Natural killer cell treated with Interleukin-12 subunit alpha and Interleukin-12 subunit beta and Interleukin-15 and Interleukin-18, amount 100 ng/mL, for 72 hours (primary cell): ENCODE data around the gene DNAAF8. TPM values are rescaled to one million over a fixed set of nuclear protein-coding genes. Genes with fewer than 3 reads are reported as not detected.
A peak's percentile ranks its signal among the peaks of the same experiment; 100 is the strongest.

Experiments used
- ATAC-seq, 2 donors: fragments of 150-1000 bp; cut with Tn5 transposase in 1 of 2; sonication (Bioruptor Pico), chemical (Tn5 transposase) in 1 of 2; 2 replicates each; pipeline ENCODE4 v1.10.0; 2021
- DNase-seq: peaks from one replicate; pipeline ENCODE4 v3.0.0; 2022; ENCODE audit warnings: low spot score
- H3K27ac Mint-ChIP-seq, 2 donors: 1 replicate in 1 of 2; 2 replicates in 1 of 2; pipeline ENCODE4 v1.8.0; 2022; ENCODE audit warnings: mixed read lengths in 2 of 2, mild to moderate bottlenecking in 1 of 2, moderate library complexity in 1 of 2
- H3K27me3 Mint-ChIP-seq, 2 donors: 1 replicate in 1 of 2; 2 replicates in 1 of 2; pipeline ENCODE4 v1.8.0; 2022; ENCODE audit warnings: mixed read lengths in 2 of 2
- H3K36me3 Mint-ChIP-seq: one replicate; pipeline ENCODE4 v1.8.0; 2022; ENCODE audit warnings: mixed read lengths
- H3K4me1 Mint-ChIP-seq, 2 donors: 1 replicate in 1 of 2; 2 replicates in 1 of 2; pipeline ENCODE4 v1.8.0; 2022; ENCODE audit warnings: low read depth in 2 of 2, mixed read lengths in 2 of 2, mild to moderate bottlenecking in 1 of 2
- H3K4me3 Mint-ChIP-seq: one replicate; pipeline ENCODE4 v1.8.0; 2022; ENCODE audit warnings: mixed read lengths
- H3K9me3 Mint-ChIP-seq: 2 replicates; pipeline ENCODE4 v1.8.0; 2022; ENCODE audit warnings: mixed read lengths
- total RNA-seq, 2 donors: library from RNA; stranded (reverse); gene quantifications; one replicate each; pipeline ENCODE4 v1.2.3, GENCODE V29; 2022

The DNAAF8 gene
- total RNA-seq, 2 donors from 2014 or later: 0.53 TPM; not detected in 1

- DNase-seq: no peak
- no peaks in the 10 kb centered on the region for H3K27me3 Mint-ChIP-seq
- peaks cover 5 to 6% of the 10 kb centered on the region in 2 donors for H3K4me1 Mint-ChIP-seq
- ATAC-seq: no peak
- H3K9me3 Mint-ChIP-seq: no peaks in the 10 kb centered on the region
- no peak overlapping the region for H3K4me3 Mint-ChIP-seq
- peaks cover 6% of the 10 kb centered on the region for H3K36me3 Mint-ChIP-seq
- H3K27ac Mint-ChIP-seq: no peak overlapping the region
These were observed 35.2 kb upstream of the DNAAF8 start for GRCh38 chr16:4699046-4699556.

DNA sequence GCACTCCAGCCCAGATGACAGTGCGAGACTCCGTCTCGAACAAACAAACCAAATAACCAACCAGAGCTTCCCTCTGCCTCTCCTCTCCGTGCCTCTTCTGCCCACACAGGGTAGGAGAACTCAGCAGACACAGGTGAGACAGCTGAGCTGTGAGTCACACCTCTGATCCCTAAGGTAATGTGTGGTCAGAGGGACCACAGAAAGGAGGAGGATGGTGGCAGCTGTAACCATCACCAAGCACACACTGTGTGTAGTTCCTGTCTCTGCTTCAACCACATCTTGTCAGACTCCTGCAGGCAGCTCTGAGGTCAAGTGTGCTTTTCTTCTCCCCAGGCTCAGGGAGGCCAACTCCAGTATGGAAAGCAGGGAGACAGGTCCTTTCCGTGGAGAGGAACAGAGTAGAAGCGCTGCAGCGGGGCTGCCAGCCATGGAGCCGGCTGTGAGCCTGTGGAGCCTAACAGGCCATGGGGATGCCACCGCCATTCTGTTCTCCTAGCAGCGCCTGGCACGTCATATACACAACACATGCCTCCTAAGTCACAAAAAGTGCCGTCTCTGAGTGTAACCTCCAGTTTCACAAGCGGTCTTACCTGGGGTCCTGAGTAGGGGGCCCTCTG lies 33.8 kb upstream of the DNAAF8 start:
- peaks cover 6% of the 10 kb centered on the region for H3K36me3 Mint-ChIP-seq
- no peaks in the 10 kb centered on the region for H3K27me3 Mint-ChIP-seq
- no peaks in the 10 kb centered on the region for H3K9me3 Mint-ChIP-seq
- peak; percentile 37 for DNase-seq
- no peak overlapping the region for H3K4me3 Mint-ChIP-seq
- H3K4me1 Mint-ChIP-seq: peaks cover 2% of the 10 kb centered on the region in 2 donors
- H3K27ac Mint-ChIP-seq: no peak overlapping the region
- no peak for ATAC-seq

DNA sequence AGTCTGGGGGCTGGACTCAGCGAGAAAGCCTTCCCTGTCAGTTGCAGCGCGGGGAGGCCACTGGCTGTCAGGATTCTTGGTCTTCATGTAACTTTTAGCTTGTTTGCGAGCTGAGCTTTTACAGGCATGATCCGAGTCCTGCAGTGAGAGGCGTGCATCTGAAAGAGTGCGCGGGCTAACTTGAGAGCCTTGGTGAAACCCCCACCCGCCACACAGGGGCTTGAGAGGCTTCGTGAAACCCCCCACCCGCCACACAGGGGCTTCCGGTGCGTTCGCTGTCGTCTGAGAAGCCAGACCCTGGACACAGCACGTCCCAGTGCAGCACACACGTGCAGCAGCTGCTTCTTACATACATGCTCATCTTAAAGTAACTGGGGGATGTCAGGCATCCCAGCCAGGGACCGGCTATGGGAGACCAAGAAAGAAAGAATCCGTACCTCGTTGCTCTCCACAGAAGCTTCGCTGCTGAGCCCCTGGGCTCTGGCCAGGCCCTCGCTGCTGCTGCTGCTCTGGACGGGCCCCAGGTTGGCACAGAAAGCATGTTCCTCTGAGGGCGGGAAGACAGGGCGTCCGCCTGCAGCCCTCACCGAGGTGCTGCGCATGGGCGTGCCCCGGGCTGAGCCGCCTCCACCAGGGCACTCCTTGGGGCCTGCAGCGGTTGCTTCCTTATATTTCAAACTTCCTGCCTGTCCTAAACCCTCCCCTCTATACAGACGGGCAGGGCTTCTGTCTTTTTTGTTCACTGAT lies 33.2 kb upstream of the DNAAF8 start:
- H3K27ac Mint-ChIP-seq: no peak overlapping the region
- H3K4me1 Mint-ChIP-seq: no peaks in the 10 kb centered on the region
- peaks cover 6% of the 10 kb centered on the region for H3K36me3 Mint-ChIP-seq
- no peak for ATAC-seq
- no peak overlapping the region for H3K4me3 Mint-ChIP-seq
- peak; percentile 29 for DNase-seq
- no peaks in the 10 kb centered on the region for H3K27me3 Mint-ChIP-seq
- H3K9me3 Mint-ChIP-seq: no peaks in the 10 kb centered on the region

- H3K4me1 Mint-ChIP-seq: peaks cover 0 to 3% of the 10 kb centered on the region in 2 donors
- no peaks in the 10 kb centered on the region for H3K27me3 Mint-ChIP-seq
- H3K9me3 Mint-ChIP-seq: no peaks in the 10 kb centered on the region
- ATAC-seq: no peak
- no peak overlapping the region for H3K27ac Mint-ChIP-seq
- peak; percentile 35 for DNase-seq
- H3K4me3 Mint-ChIP-seq: no peak overlapping the region
- peaks cover 10% of the 10 kb centered on the region for H3K36me3 Mint-ChIP-seq
These were observed 32.4 kb upstream of the DNAAF8 start for GRCh38 chr16:4701791-4702465.

DNA sequence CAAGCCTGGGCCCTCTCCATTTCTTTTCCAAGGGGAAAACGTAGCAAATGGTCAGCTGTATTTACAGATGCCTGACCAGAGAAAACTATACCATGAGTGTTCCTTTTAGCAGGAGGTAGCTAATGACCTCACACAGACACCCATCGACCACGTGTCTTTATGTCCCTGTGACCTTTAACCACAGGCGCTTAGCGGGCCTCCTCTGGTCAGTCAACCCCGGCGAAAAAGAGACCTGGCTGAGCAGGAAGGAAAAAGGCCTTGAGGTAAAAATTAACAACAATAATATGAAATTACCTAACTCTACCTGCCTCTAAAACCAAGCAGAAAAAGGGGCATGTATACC lies 31.9 kb upstream of the DNAAF8 start:
- Mint-ChIP-seq H3K27ac (no peak overlapping the region), H3K4me3 (no peak overlapping the region), H3K9me3 (no peaks in the 10 kb centered on the region), H3K27me3 (no peaks in the 10 kb centered on the region), H3K4me1 (peaks cover 0 to 3% of the 10 kb centered on the region in 2 donors), H3K36me3 (peaks cover 11% of the 10 kb centered on the region)
- DNase-seq (no peak), ATAC-seq (no peak)

DNA sequence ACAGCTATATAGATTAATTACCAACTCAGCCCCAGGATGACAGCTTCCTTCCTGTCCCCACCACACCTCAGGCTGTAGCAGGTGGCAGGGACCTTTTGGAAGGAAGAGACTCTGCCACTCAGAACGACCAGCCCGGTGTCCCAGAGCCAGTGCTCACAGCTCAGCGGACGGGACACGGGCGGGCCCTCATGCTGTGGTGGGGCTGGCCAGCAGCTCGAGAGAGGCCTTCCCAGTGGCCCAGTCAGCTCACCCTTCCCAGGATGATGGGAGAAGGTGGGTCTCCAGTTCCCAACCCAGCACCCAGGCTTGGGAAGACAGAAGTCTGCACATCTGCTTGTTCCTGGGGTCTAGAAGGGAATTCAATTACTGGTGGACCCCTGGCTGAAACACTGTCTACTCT lies 30.4 kb upstream of the DNAAF8 start:
- H3K4me1 Mint-ChIP-seq: peaks cover 0 to 3% of the 10 kb centered on the region in 2 donors
- peaks cover 11% of the 10 kb centered on the region for H3K36me3 Mint-ChIP-seq
- H3K27me3 Mint-ChIP-seq: no peaks in the 10 kb centered on the region
- H3K4me3 Mint-ChIP-seq: no peak overlapping the region
- no peak overlapping the region for H3K27ac Mint-ChIP-seq
- H3K9me3 Mint-ChIP-seq: no peaks in the 10 kb centered on the region
- DNase-seq: no peak
- ATAC-seq: no peak

- Mint-ChIP-seq H3K36me3 (peaks cover 11% of the 10 kb centered on the region), H3K4me1 (peaks cover 0 to 3% of the 10 kb centered on the region in 2 donors), H3K27ac (no peak overlapping the region), H3K9me3 (no peaks in the 10 kb centered on the region), H3K27me3 (no peaks in the 10 kb centered on the region), H3K4me3 (no peak overlapping the region)
- ATAC-seq (no peak), DNase-seq (no peak)
These were observed 29.8 kb upstream of the DNAAF8 start for GRCh38 chr16:4704491-4704890.

GRCh38 chr16:4704913-4705312 lies 29.4 kb upstream of the DNAAF8 start:
- Mint-ChIP-seq H3K27me3 (no peaks in the 10 kb centered on the region), H3K9me3 (no peaks in the 10 kb centered on the region), H3K36me3 (peaks cover 6% of the 10 kb centered on the region), H3K4me1 (peaks cover 0 to 3% of the 10 kb centered on the region in 2 donors), H3K27ac (no peak overlapping the region), H3K4me3 (no peak overlapping the region)
- ATAC-seq (no peak), DNase-seq (peak; percentile 53)

- no peaks in the 10 kb centered on the region for H3K27me3 Mint-ChIP-seq
- peak overlapping the region in 1 of 2 donors; percentile 28 for H3K27ac Mint-ChIP-seq
- H3K36me3 Mint-ChIP-seq: peaks cover 6% of the 10 kb centered on the region
- no peak for DNase-seq
- no peak for ATAC-seq
- no peak overlapping the region for H3K4me3 Mint-ChIP-seq
- peaks cover 0 to 3% of the 10 kb centered on the region in 2 donors for H3K4me1 Mint-ChIP-seq
- no peaks in the 10 kb centered on the region for H3K9me3 Mint-ChIP-seq
These were observed 27.5 kb upstream of the DNAAF8 start for GRCh38 chr16:4706871-4707270.

DNA sequence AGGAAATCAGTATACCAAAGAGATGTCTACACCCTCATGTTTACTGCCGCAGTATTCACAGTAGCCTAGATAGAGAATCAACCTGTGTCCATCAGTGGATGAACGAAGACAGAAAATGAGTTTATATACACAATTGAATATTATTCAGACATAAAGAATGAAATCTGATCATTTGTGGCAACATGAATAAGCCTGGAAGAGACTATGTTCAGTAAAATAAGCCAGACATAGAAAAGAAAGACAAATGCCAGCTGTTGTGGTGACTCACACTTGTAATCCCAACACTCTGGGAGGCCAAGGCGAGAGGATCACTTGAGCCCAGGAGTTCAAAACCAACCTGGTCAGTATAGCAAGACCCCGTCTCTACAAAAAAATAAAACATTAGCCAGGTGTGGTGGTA lies 24.9 kb upstream of the DNAAF8 start:
- H3K4me1 Mint-ChIP-seq: peaks cover 0 to 3% of the 10 kb centered on the region in 2 donors
- no peaks in the 10 kb centered on the region for H3K9me3 Mint-ChIP-seq
- peaks cover 6% of the 10 kb centered on the region for H3K36me3 Mint-ChIP-seq
- ATAC-seq (no peak), DNase-seq (no peak)
- no peak overlapping the region for H3K27ac Mint-ChIP-seq
- H3K4me3 Mint-ChIP-seq: no peak overlapping the region
- no peaks in the 10 kb centered on the region for H3K27me3 Mint-ChIP-seq

DNA sequence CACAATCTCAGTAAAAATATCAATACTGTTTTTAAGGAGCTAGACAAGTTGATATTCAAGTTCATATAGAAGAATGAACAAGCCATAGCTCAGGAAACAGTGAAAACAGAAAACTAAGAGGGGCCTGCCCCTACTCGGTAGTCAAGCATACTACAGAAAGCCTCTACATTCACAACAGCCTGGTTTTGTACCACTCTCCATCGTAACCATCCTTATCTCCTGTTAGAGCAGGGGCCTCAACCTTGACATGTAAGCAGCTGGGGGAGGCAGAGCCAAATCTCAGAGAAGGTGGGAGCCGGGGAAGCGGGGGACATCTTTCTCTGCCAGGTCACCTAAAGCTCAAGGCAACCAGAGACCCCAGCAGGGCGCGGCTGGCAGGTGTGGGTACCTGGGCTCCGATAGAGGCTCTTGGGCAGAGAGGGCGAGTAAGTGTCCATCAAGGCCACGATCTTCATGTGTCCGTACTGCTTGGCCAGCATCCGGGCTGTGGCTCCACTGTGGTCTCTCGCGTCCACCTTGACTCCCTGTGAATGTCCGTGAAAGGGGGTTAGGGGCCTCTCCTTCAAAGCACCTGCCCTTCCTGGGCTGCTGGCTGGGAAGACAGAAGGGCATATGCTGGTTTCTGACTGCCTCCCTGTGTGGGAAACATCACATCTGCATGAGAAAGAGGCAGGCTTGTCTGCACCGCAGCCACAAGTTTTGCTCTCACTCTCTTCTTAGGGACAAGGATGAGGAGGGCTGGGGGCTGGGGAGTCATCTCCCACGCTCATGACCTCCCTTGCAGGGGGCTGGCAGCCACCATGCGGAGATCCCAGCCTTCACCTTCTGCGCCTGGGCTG lies 20.5 kb upstream of the DNAAF8 start:
- no peaks in the 10 kb centered on the region for H3K27me3 Mint-ChIP-seq
- no peak for ATAC-seq
- H3K4me1 Mint-ChIP-seq: no peaks in the 10 kb centered on the region
- DNase-seq: no peak
- H3K4me3 Mint-ChIP-seq: no peak overlapping the region
- H3K36me3 Mint-ChIP-seq: no peaks in the 10 kb centered on the region
- H3K9me3 Mint-ChIP-seq: no peaks in the 10 kb centered on the region
- H3K27ac Mint-ChIP-seq: no peak overlapping the region

DNA sequence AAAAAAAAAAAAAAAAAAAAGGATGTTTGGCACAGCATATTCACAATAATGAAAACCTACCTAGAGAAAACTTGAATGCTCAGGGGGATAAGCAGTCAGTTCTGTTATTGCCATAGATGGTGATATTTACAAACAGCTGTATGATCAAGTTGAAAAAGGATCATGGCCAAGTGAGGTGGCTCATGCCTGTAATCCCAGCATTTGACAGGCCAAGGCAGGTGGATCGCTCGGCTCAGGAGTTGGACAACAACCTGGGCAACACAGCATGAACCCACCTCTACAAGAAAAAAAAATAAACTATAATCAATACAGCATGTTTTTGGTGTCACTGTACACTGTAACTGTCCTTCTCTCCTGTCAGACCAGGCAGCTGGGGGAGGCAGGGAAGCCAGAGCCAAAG lies 19.3 kb upstream of the DNAAF8 start:
- DNase-seq (no peak), ATAC-seq (no peak)
- no peaks in the 10 kb centered on the region for H3K27me3 Mint-ChIP-seq
- H3K4me3 Mint-ChIP-seq: no peak overlapping the region
- H3K4me1 Mint-ChIP-seq: no peaks in the 10 kb centered on the region
- no peaks in the 10 kb centered on the region for H3K9me3 Mint-ChIP-seq
- no peaks in the 10 kb centered on the region for H3K36me3 Mint-ChIP-seq
- H3K27ac Mint-ChIP-seq: no peak overlapping the region

DNA sequence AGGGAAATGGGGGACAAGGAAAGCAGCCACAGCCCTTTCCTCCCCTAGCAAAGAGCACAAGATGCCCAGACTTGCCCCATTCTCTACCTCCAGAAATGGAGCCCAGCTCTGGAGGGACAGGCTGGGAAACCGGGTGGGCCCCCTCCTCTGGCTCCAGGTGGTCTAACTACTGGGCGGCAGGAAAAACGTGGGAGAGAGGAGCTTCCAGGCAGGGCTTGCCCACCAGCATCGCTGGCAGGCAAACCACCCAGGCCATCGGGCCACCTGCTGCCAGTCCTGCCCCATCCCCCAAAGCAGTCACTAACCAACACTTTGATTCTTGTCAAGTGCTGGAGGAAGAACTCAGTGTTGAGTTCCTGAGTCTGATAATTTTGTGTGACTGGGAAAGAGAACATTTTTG lies 15.9 kb upstream of the DNAAF8 start:
- ATAC-seq (no peak), DNase-seq (no peak)
- no peak overlapping the region for H3K27ac Mint-ChIP-seq
- no peak overlapping the region for H3K4me3 Mint-ChIP-seq
- H3K27me3 Mint-ChIP-seq: no peaks in the 10 kb centered on the region
- no peaks in the 10 kb centered on the region for H3K36me3 Mint-ChIP-seq
- peaks cover 0 to 2% of the 10 kb centered on the region in 2 donors for H3K4me1 Mint-ChIP-seq
- no peaks in the 10 kb centered on the region for H3K9me3 Mint-ChIP-seq
